Calu3 (cell line): ENCODE results near the gene CCDC106. TPM values are rescaled to one million over a fixed set of nuclear protein-coding genes. Genes with fewer than 3 reads are reported as not detected.

ENCODE experiments used
- BruUV-seq: library from RNA; stranded (reverse); fragments of 400-500 nt; replicated peaks from 2 replicates; lab custom pipeline; 2021; lab: Mats Ljungman, UMichigan
- CTCF ChIA-PET: fragments of 300-600 bp; sonication (Branson Sonifier 250); formaldehyde crosslinking; loops from one replicate; lab custom pipeline; 2022; ENCODE audit warnings: antibody characterized with exemption; lab: Charles Lee
- DNase-seq: peaks from one replicate; pipeline ENCODE4 v3.0.0; 2022
- H3K27ac Mint-ChIP-seq: one replicate; pipeline ENCODE4 v1.8.0; 2022; ENCODE audit warnings: mixed read lengths; ENCODE audit not compliant: unreplicated experiment
- H3K27me3 Mint-ChIP-seq: one replicate; pipeline ENCODE4 v1.8.0; 2022; ENCODE audit warnings: mixed read lengths; ENCODE audit not compliant: unreplicated experiment
- H3K36me3 Mint-ChIP-seq: one replicate; pipeline ENCODE4 v1.8.0; 2022; ENCODE audit warnings: mild to moderate bottlenecking, moderate library complexity, mixed read lengths; ENCODE audit not compliant: insufficient read depth, unreplicated experiment
- H3K4me1 Mint-ChIP-seq: one replicate; pipeline ENCODE4 v1.8.0; 2022; ENCODE audit warnings: mild to moderate bottlenecking, low read depth, mixed read lengths; ENCODE audit not compliant: unreplicated experiment
- H3K4me3 Mint-ChIP-seq: one replicate; pipeline ENCODE4 v1.8.0; 2022; ENCODE audit warnings: mild to moderate bottlenecking, low read depth, moderate library complexity, mixed read lengths; ENCODE audit not compliant: unreplicated experiment
- H3K9me3 Mint-ChIP-seq: one replicate; pipeline ENCODE4 v1.8.0; 2022; ENCODE audit warnings: low read depth, mixed read lengths; ENCODE audit not compliant: unreplicated experiment
- CTCF ChIP-seq: fragments of 200-600 bp; IDR thresholded peaks from one replicate; pipeline ENCODE4 v1.8.0; 2022; ENCODE audit warnings: antibody characterized with exemption; ENCODE audit not compliant: unreplicated experiment
- intact Hi-C: fragments of 100-400 bp; cut with micrococcal nuclease; formaldehyde crosslinking; loops from one replicate; pipeline ENCODE4 v1.10.0; 2022; ENCODE audit not compliant: unreplicated experiment
- total RNA-seq: library from RNA; stranded (reverse); gene quantifications from 2 replicates; pipeline ENCODE4 v1.2.3, GENCODE V29; 2022

The CCDC106 gene
- total RNA-seq, 1 experiment from 2014 or later, result 12.7 TPM

DNA sequence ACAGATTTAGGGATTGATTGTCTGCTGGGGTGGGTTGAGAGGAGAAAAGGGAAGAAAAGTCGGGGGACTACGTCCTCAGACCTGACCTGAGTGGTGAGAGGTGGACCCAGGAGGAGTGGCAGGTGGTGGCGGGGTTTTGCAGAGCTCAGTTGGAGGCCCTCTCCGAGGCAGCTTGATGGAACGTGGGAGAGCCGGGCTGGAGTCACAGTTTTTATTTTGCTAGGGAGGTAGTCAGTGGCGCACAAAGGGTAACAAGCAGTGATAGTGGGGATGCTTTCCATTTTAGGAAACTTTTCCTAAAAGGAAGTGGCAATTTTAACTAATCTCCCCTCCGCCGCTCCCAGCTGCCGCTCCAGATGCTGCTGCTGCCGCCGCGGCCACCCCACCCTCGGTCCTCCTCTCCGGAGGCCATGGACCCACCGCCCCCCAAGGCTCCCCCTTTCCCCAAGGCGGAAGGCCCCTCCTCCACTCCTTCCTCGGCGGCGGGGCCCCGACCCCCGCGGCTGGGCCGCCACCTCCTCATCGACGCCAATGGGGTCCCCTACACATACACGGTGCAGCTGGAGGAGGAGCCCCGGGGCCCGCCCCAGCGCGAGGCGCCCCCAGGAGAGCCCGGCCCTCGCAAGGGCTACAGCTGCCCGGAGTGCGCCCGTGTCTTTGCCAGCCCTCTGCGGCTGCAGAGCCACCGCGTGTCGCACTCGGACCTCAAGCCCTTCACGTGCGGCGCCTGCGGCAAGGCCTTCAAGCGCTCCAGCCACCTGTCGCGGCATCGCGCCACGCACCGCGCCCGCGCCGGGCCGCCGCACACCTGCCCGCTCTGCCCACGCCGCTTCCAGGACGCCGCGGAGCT lies 5.6 kb upstream of the CCDC106 start:
- peaks cover 41% of the 10 kb centered on the region for H3K4me1 Mint-ChIP-seq
- CTCF ChIA-PET, result interaction anchor here (0.6 to 1.3 kb wide), 2 partner anchors 12 to 667 kb away, joined by 3 to 8 read pairs; partner anchors contain the start of gene U2AF2
- intact Hi-C loops, result no loop called here
- H3K36me3 Mint-ChIP-seq, result peaks cover 79% of the 10 kb centered on the region
- TSS peak; percentile 26 for BruUV-seq
- TF ChIP-seq CTCF, result no peak
- no peaks in the 10 kb centered on the region for H3K27me3 Mint-ChIP-seq
- peak overlapping the region; percentile 92 for H3K4me3 Mint-ChIP-seq
- H3K9me3 Mint-ChIP-seq, result no peaks in the 10 kb centered on the region
- H3K27ac Mint-ChIP-seq, result peak overlapping the region; percentile 93
- peak; percentile 42 for DNase-seq

GRCh38 chr19:55643003-55643886 lies 4.8 kb upstream of the CCDC106 start, which contains the start of gene ZNF581:
Gene ZNF581 (plus strand): TSS chr19:55643649. CDS start chr19:55644572, 923 bp downstream.
- H3K4me3 Mint-ChIP-seq, result peak within 1 kb of the TSS; percentile 92
- peaks cover 34% of the 10 kb centered on the region for H3K4me1 Mint-ChIP-seq
- intact Hi-C loops, result no loop called here
- H3K9me3 Mint-ChIP-seq, result no peaks in the 10 kb centered on the region
- no TSS peak for BruUV-seq
- H3K36me3 Mint-ChIP-seq, result peaks cover 79% of the 10 kb centered on the region
- TF ChIP-seq CTCF, result no peak
- peak; percentile 85 for DNase-seq
- H3K27ac Mint-ChIP-seq, result peak within 1 kb of the TSS; percentile 73
- H3K27me3 Mint-ChIP-seq, result no peaks in the 10 kb centered on the region
- CTCF ChIA-PET, result interaction anchor here (0.6 to 1.3 kb wide), 2 partner anchors 11 to 666 kb away, joined by 3 to 8 read pairs; partner anchors contain the start of gene U2AF2

DNA sequence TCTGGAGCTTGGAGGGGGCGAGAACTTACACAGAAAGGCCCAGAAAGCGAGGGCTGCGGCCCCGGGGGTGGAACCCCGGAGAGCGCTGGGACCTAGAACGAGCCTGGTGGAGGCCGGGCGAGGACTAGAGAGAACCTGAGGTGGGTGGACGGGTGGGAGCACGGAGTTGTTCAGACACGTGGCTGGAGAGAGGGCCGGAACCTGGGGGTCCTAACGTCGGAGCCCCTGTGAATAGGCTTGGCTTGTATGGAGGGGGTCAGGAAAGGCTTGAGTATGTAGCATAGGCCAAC lies 4.2 kb upstream of the CCDC106 start:
- no peaks in the 10 kb centered on the region for H3K9me3 Mint-ChIP-seq
- intact Hi-C loops, result no loop called here
- H3K4me1 Mint-ChIP-seq, result peaks cover 34% of the 10 kb centered on the region
- BruUV-seq, result no TSS peak
- peaks cover 85% of the 10 kb centered on the region for H3K36me3 Mint-ChIP-seq
- TF ChIP-seq CTCF, result no peak
- CTCF ChIA-PET, result no interaction called here
- H3K27ac Mint-ChIP-seq, result peak overlapping the region; percentile 73
- H3K4me3 Mint-ChIP-seq, result peak overlapping the region; percentile 92
- no peaks in the 10 kb centered on the region for H3K27me3 Mint-ChIP-seq
- DNase-seq, result no peak

GRCh38 chr19:55644191-55644833 lies 3.7 kb upstream of the CCDC106 start:
- Mint-ChIP-seq H3K4me3 (peak overlapping the region; percentile 92), H3K27ac (peak overlapping the region; percentile 73), H3K9me3 (no peaks in the 10 kb centered on the region), H3K4me1 (peaks cover 34% of the 10 kb centered on the region), H3K27me3 (no peaks in the 10 kb centered on the region), H3K36me3 (peaks cover 87% of the 10 kb centered on the region)
- BruUV-seq, result no TSS peak
- DNase-seq, result no peak
- CTCF ChIA-PET, result no interaction called here
- TF ChIP-seq CTCF, result no peak
- intact Hi-C loops, result no loop called here
